Stomach (tissue), 4 donors: ENCODE measurements around the gene STIP1.

Experiments
- CTCF ChIP-seq, 7 experiments: fragments of 450-650 bp in 4 of 7; fragments of 200-600 bp in 3 of 7; sonication (generic) in 3 of 7; IDR thresholded peaks; one replicate each; pipeline ENCODE4 v1.5.1; 2016 to 2019; ENCODE audit warnings: antibody characterized with exemption in 7 of 7, control low read depth in 2 of 7, mild to moderate bottlenecking in 1 of 7
- POLR2AphosphoS5 ChIP-seq, 3 donors: sonication (generic); formaldehyde crosslinking; IDR thresholded peaks; one replicate each; pipeline ENCODE4 v1.6.1; 2016; ENCODE audit warnings: antibody characterized with exemption in 3 of 3

- TF ChIP-seq CTCF (IDR thresholded peaks at IDR 0.05): no peak
- TF ChIP-seq POLR2AphosphoS5 (IDR thresholded peaks at IDR 0.05): no peak
Measured at GRCh38 chr11:64163951-64164350, 22.0 kb upstream of the STIP1 start.
